H54 (cell line): ENCODE data around the gene GALNT13.
A peak's percentile ranks its signal among the peaks of the same experiment; 100 is the strongest.

Source experiments
- DNase-seq: peaks from one replicate; pipeline ENCODE4 v3.0.0; 2011; ENCODE audit warnings: low spot score, mixed read lengths; ENCODE audit not compliant: insufficient read length
- FAIRE-seq: peaks from 3 replicates; lab custom pipeline; 2011; peaks lifted over from hg19 to GRCh38; lab: Jason Lieb, UNC
- POLR2A ChIP-seq: IDR thresholded peaks from 2 replicates; pipeline ENCODE4 v1.6.1; 2011; ENCODE audit warnings: low read depth, mild to moderate bottlenecking, low read length

GALNT13 gene

DNA sequence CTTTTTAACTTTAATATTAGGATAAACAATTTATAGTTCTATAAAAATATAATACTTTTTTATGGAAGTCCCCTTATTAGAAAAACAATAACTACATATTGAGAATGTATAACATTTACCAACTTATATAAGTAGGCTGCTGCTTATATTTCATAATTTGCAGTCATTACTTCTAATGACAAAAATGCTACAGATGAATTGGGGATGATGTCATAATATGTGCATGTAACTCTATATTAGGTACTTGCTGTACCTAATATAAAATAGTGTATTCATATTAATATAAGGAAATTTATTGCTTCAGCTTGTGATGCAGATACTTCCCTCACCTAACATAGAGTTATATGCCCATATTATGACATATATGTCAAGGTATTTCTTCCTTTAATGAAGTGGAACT, 100.7 kb downstream of the GALNT13 start:
- TF ChIP-seq POLR2A: no peak
- no peak for DNase-seq
- no peak for FAIRE-seq

DNA sequence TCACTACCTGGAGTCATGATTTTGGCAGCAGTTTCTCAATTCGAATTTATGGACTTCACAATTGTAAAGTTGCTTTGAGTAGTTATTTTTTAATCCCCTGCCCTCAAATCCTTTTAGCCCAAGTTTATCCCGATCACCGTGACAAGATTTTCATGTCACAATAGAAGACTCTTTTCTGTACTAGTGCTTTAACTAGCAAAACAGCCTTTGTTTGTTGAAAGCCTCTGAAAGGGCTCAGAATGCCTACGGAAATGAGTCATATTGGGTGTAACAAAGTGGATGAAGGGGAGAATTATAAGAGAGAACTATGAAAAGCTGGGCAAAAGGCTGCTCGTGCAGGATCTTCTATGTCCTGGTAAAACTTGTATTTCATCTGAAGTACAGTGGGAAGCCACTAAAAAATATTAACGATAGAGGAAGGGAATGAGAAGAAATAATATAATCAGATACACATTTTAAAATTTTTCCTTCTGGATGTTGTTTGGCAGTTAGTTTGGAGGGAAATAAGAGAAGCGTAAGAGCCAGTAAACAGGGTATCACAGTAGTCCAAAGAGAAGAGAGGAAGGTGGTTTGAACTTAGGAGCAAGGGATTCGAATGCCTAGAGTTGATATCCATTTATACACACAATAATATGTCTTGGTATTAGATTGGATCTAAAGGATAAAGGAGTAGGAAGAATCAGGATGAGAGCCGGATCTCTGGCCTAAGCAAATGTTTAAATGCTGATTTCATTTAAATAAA, 114.9 kb downstream of the GALNT13 start:
- DNase-seq (no peak), FAIRE-seq (peak; percentile 94)
- no peak for TF ChIP-seq POLR2A

DNA sequence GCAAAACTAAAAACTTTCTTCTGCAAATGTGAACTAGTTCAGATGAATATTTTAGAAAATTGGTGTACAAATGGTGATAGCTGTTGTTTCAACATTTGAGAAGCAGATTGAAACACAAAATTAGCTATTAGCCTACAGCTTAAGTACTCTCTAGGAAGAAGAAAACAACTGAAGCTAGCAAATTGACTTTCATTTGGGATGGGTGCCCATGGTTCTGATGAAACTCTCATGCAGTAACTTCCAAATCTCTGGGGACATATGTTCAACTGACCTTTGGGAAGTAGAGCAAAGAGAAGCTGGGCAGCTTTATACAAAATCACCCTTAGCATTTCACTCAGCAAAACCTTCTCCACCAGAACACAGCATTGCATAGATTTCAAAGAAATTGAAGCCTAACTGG, 119.0 kb downstream of the GALNT13 start:
- no peak for TF ChIP-seq POLR2A

DNA sequence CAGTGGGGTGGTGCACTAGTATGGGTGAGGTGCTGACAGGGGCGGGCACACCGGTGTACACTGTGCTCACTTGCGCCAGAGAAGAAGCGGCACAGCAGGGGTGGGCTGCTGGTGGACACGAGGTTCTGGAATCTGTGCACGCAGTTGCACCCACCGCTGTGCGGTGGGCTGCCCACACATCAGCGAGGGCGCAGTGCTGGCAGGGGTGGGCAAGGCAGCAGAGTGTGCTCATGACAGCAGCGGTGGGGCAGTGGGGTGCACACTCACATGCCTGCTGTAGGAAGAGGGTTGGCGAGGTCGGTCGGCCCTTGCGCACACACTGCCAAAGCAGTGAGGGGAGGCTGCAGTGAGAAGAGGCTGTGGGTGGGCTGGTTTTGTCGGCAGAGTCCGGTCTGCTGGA, 141.8 kb downstream of the GALNT13 start:
- TF ChIP-seq POLR2A: no peak
- no peak for FAIRE-seq

More for the DNA sequence above, 119.0 kb downstream of the GALNT13 start:
- FAIRE-seq (peak; percentile 41), DNase-seq (no peak)

DNA sequence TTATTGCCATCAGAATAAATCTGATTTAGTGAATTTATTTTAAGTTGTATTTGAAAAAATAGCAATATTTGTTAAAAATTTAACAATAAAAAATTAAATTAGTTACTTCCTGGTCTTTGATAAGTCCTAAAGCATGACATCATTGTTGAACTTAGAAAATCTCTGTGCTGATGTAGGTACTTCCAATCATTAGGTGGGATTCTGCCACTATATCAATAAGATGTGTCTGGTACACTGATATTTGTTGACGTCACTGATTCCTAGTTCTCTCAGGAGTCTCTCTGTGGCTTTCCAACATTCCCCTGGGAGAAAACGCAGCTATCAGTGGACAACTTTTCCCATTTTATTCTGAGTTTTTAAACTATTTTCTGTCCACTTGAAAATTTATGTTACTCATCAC, 143.5 kb downstream of the GALNT13 start:
- no peak for FAIRE-seq

More for the DNA sequence above, 141.8 kb downstream of the GALNT13 start:
- DNase-seq: no peak

DNA sequence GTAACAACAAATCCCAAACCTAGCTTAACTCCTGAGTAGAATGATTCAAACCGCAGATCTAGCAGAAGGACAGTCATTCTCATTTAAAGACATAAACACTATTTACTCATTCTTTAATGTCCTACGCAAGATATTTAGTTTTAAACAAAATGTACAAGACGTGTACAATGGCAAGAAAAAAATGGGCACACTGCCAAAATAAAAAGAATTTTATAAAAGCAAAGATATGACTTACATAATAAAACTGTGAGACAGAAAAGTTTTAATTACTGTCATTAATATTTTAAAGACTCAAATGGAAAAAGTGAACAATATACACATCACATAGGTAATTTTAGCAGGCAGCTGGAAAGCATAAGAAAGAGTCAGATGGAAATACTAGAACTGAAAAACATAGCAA, 157.8 kb downstream of the GALNT13 start:
- no peak for TF ChIP-seq POLR2A
- DNase-seq (no peak), FAIRE-seq (no peak)

More for the DNA sequence above, 143.5 kb downstream of the GALNT13 start:
- no peak for TF ChIP-seq POLR2A
- DNase-seq: no peak

DNA sequence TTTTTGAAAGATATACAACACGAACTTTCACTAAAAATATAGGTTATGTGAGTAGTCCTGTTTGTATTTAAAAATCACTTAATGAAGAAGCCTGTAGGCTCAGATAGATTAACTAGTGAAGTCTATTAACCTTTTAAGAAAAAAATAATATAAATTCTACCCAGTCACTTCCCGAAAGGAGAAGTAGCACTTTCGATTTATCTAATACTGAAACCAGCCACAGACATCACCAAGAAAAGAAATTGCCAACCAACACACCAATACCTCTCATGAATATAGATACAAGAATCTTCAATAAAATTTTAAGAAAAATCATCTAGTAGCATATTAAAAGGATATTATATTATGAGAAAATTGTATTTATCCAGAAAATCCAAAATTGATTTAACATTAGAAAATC, 160.5 kb downstream of the GALNT13 start:
- FAIRE-seq: no peak
- no peak for DNase-seq
- TF ChIP-seq POLR2A: no peak

DNA sequence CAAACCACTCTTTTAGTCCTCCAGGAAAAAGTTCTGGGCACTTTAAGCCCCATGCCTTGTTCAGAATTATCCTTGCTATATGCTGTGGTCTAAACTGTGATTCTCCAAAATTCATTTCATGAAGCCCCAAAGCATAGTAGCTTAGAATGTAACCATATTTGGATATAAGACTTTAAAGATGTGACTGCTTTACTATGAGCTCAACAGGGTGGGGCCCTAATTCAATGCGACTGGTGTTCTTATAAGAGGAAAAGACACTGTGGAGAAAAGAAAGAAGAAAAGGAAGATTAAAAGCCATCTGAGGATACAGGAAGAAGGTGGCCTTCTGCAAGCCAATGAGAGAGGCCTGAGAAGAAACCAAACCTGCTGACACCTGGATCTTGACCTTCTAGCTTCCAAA, 174.8 kb downstream of the GALNT13 start:
- no peak for TF ChIP-seq POLR2A
- DNase-seq: no peak
- no peak for FAIRE-seq

DNA sequence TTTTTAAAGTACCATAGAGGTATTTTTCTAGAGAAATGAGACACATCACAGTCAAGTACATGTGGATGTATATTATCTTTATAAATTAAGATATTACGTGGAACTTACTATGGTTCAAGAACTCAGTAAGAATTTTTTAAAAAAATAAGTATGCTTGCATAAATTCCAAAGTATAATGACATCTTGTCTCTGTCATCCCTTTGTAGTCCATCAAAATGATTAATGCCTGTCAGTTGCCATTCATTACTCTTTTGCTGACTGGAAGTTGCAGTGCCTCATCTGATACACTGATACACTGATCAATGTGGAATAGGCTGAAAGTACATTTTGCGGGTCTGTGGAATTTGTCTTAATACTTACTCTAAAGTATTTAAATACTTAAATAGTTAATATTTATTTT, 177.2 kb downstream of the GALNT13 start:
- no peak for FAIRE-seq
- TF ChIP-seq POLR2A: no peak

DNA sequence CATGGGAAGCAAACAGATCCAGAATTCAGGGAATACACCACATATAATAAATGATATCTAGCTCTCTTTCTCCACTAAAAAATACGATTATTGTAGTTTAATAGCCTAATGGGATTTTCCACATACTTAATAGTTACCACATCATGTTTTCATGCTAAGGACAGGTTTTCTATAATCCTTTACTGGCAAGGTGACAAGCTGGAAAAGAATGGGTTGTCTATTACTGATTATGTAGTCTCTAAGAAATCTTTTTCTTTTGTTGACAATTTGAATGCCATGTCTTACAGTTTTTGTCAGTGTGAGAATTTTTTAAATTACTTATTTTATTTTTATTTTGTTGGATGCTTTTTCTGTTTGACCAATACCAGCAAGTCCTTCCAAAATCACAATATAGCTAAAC, 177.8 kb downstream of the GALNT13 start:
- FAIRE-seq: no peak
- TF ChIP-seq POLR2A: no peak
- no peak for DNase-seq

More for the DNA sequence above, 177.2 kb downstream of the GALNT13 start:
- no peak for DNase-seq

DNA sequence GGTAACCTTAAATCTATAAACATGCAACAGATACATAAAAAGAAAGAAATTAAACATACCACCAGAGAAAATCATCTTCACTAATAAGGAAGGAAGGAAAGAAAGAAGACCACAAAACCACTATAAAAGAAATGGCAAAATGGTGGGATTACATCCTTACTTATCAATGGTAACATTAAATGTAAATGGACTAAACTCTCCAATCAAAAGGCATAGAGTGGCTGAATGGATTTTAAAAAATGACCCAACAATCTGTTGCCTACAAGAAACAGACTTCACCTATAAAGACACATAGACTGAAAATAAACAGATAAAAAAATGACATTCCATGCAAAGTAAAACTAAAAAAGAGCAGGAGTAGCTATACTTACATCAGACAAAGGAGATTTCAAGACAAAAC, 195.4 kb downstream of the GALNT13 start:
- TF ChIP-seq POLR2A: no peak
- FAIRE-seq: no peak
- no peak for DNase-seq

DNA sequence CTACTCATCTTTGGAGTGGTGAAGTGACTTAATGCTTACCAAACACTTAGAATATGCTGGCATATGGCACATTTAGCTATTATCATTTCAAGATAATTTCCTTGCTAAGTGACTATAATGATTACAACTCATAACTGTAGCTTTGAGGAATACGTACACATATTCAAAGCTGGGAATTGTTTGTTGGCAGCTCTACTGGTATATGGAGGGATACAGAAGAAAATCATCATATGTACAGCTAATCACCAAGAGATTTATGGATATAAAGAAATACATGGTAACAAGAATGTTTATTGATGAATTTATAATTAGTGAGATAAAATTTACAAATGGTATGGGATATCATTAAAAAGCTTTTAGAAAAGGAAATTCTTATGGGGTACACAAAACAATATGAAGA, 207.2 kb downstream of the GALNT13 start:
- no peak for TF ChIP-seq POLR2A
- DNase-seq: no peak
- FAIRE-seq: no peak

DNA sequence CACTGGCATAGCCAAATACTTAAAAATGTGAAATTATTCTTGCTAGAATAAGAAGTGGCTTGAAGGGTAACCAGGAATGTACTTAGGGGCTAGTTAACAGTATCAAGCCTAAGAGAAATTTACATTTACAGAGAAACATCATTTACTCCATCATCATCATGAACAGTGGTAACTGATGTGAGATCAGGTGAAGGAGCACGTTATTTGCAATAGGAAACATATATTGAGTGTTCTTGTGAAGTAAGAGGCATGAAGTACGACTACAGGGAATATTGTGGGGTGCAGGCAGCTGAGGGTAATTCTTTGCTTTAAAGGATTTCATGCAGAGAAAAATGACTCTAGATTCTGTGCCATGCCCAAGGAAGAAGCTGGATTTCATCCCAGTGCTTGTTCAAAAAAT, 220.8 kb downstream of the GALNT13 start:
- DNase-seq (no peak), FAIRE-seq (peak; percentile 38)
- TF ChIP-seq POLR2A: no peak

DNA sequence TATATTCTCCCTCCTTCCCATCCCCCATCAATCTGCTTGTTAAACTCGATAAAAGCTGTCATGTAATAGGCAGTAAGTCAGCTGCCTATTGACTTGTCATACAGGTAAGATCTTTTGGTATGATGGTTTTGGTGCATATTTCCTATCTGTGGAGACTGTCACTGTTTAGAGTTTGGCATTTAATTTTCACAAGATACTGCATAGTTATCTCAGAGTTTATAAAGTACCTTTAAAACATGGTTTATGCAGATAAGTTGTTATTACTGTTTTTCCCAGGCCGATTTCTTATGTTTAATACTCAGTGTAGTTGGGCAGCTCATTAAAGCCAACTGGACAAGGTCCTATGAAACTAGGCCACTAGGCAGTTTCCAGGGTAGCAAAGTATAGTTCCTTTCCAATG, 222.1 kb downstream of the GALNT13 start:
- DNase-seq: no peak
- TF ChIP-seq POLR2A: no peak
- no peak for FAIRE-seq

DNA sequence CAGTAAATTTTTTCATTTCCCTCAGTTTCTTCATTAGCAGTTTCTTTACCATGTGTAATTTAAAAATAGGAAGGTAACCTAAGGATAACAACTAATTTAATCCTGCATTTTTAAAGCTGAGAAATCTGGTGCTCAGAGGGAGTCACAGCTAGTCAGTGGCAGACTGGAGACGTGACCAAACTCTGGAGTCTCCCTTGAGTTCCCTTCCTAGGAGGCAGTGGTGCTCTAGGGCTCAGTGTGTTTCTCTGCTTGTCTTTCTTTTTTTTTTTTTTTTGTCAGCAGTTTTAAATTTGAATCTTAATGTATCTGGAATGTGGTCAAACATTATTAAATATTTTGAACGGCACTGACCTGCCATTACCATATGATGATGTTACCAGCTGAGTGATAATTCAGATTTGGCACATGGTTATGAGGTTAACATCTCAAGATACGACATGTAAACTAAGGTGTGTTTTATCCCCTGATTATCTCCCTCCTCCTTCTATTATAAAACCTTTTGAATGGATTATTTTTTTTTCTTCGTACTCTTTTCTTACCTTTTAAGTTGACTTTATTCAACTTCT, 226.2 kb downstream of the GALNT13 start:
- DNase-seq: no peak
- TF ChIP-seq POLR2A: no peak
- no peak for FAIRE-seq

DNA sequence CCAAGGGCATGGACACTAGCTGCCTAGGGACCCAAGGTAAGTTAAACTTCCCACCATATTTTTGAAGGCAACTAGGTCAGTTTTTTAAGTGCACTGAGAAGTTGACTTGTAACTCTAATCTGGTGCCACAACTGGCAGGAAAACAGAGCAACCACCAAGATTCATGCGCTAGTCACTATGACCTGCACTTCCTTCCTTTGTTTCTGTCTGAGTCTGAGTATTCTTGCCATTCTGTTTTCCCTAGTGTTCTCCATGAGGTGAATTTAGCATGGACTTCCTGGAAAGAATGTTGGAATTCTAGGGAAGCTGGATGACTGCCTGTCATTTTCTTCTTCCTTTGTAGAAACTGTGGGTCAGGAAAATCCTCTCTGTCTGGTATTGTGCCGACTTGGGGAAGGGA, 249.0 kb downstream of the GALNT13 start:
- DNase-seq (no peak), FAIRE-seq (no peak)
- no peak for TF ChIP-seq POLR2A
